GM23338 (cell line): ENCODE data around the gene PARVB. TPM values are rescaled to one million over a fixed set of nuclear protein-coding genes. Genes with fewer than 3 reads are reported as not detected.

Experiments
- POLR2AphosphoS5 ChIP-seq: IDR thresholded peaks from 2 replicates; pipeline ENCODE4 v1.6.1; 2016; ENCODE audit warnings: antibody characterized with exemption, low read depth
- ZNF331 ChIP-seq: fragments of 250-450 bp; sonication (Bioruptor Pico); IDR thresholded peaks from 2 replicates; pipeline ENCODE4 v1.5.0; 2020; ENCODE audit warnings: low read depth, mild to moderate bottlenecking, moderate library complexity
- polyA plus RNA-seq: library from polyadenylated mRNA; unstranded; fragments of >200 nt; fragmentation: Nextera tagmentation; extraction: Ambion mirVana; gene quantifications from 2 replicates; pipeline ENCODE4 v1.2.1, GENCODE V29; 2016
- total RNA-seq: library from RNA; depleted of rRNA; stranded (reverse); fragments of >200 nt; shearing (Covaris generic); gene quantifications from 2 replicates; pipeline ENCODE4 v1.2.3, GENCODE V29; 2014
- TF ChIP-seq, protein P1 (sequence below): fragments of 250-450 bp; sonication (Bioruptor Pico); IDR thresholded peaks from 2 replicates; pipeline ENCODE4 v1.5.0; 2020; ENCODE audit warnings: mild to moderate bottlenecking, moderate library complexity
- TF ChIP-seq, protein P2 (sequence below): IDR thresholded peaks from 2 replicates; pipeline ENCODE4 v1.6.1; 2016; ENCODE audit warnings: antibody characterized with exemption
- TF ChIP-seq, protein P3 (sequence below): IDR thresholded peaks from one replicate; pipeline ENCODE4 v1.6.1; 2018; ENCODE audit warnings: antibody characterized with exemption; ENCODE audit not compliant: unreplicated experiment

The PARVB gene
- total and polyA plus RNA-seq, 2 experiments from 2014 or later, result 4.3 to 7.7 TPM

DNA sequence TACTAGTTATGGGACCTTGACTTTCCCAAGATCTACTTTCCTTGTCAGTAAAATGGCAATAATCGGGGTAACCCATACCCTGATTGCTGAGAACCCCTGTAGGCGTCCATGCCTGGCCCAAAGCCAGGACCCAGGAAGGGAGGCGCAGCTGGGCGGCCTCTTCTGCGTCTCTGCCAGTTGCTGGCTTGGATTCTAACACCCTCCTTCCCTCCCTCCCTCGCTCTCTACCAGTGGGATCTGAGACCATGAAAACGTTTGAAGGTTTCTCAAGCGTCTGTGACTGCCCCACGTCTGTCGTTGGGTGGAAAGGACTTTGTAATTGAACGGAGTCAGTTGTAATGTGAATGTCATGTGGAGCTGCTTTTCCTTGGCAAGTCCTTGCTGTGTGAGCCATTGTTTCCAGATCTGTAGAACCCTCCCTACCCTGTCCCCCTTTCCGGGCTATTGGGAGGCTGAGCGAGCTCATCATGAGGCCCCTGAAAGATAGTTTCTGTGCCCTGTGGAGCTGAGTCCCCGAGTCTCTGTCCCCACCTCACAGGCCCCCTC is 47.8 kb downstream of the PARVB start (continued):
- TF ChIP-seq, protein P1, sequence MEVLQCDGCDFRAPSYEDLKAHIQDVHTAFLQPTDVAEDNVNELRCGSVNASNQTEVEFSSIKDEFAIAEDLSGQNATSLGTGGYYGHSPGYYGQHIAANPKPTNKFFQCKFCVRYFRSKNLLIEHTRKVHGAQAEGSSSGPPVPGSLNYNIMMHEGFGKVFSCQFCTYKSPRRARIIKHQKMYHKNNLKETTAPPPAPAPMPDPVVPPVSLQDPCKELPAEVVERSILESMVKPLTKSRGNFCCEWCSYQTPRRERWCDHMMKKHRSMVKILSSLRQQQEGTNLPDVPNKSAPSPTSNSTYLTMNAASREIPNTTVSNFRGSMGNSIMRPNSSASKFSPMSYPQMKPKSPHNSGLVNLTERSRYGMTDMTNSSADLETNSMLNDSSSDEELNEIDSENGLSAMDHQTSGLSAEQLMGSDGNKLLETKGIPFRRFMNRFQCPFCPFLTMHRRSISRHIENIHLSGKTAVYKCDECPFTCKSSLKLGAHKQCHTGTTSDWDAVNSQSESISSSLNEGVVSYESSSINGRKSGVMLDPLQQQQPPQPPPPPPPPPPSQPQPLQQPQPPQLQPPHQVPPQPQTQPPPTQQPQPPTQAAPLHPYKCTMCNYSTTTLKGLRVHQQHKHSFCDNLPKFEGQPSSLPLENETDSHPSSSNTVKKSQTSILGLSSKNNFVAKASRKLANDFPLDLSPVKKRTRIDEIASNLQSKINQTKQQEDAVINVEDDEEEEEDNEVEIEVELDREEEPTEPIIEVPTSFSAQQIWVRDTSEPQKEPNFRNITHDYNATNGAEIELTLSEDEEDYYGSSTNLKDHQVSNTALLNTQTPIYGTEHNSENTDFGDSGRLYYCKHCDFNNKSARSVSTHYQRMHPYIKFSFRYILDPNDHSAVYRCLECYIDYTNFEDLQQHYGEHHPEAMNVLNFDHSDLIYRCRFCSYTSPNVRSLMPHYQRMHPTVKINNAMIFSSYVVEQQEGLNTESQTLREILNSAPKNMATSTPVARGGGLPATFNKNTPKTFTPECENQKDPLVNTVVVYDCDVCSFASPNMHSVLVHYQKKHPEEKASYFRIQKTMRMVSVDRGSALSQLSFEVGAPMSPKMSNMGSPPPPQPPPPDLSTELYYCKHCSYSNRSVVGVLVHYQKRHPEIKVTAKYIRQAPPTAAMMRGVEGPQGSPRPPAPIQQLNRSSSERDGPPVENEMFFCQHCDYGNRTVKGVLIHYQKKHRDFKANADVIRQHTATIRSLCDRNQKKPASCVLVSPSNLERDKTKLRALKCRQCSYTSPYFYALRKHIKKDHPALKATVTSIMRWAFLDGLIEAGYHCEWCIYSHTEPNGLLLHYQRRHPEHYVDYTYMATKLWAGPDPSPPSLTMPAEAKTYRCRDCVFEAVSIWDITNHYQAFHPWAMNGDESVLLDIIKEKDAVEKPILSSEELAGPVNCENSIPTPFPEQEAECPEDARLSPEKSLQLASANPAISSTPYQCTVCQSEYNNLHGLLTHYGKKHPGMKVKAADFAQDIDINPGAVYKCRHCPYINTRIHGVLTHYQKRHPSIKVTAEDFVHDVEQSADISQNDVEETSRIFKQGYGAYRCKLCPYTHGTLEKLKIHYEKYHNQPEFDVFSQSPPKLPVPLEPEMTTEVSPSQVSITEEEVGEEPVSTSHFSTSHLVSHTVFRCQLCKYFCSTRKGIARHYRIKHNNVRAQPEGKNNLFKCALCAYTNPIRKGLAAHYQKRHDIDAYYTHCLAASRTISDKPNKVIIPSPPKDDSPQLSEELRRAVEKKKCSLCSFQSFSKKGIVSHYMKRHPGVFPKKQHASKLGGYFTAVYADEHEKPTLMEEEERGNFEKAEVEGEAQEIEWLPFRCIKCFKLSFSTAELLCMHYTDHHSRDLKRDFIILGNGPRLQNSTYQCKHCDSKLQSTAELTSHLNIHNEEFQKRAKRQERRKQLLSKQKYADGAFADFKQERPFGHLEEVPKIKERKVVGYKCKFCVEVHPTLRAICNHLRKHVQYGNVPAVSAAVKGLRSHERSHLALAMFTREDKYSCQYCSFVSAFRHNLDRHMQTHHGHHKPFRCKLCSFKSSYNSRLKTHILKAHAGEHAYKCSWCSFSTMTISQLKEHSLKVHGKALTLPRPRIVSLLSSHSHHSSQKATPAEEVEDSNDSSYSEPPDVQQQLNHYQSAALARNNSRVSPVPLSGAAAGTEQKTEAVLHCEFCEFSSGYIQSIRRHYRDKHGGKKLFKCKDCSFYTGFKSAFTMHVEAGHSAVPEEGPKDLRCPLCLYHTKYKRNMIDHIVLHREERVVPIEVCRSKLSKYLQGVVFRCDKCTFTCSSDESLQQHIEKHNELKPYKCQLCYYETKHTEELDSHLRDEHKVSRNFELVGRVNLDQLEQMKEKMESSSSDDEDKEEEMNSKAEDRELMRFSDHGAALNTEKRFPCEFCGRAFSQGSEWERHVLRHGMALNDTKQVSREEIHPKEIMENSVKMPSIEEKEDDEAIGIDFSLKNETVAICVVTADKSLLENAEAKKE (CRISPR knock-in tag), result no peak
- TF ChIP-seq POLR2AphosphoS5 (no peak), ZNF331 (no peak)
- TF ChIP-seq, protein P2, sequence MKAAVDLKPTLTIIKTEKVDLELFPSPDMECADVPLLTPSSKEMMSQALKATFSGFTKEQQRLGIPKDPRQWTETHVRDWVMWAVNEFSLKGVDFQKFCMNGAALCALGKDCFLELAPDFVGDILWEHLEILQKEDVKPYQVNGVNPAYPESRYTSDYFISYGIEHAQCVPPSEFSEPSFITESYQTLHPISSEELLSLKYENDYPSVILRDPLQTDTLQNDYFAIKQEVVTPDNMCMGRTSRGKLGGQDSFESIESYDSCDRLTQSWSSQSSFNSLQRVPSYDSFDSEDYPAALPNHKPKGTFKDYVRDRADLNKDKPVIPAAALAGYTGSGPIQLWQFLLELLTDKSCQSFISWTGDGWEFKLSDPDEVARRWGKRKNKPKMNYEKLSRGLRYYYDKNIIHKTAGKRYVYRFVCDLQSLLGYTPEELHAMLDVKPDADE, result no peak
- TF ChIP-seq, protein P3, sequence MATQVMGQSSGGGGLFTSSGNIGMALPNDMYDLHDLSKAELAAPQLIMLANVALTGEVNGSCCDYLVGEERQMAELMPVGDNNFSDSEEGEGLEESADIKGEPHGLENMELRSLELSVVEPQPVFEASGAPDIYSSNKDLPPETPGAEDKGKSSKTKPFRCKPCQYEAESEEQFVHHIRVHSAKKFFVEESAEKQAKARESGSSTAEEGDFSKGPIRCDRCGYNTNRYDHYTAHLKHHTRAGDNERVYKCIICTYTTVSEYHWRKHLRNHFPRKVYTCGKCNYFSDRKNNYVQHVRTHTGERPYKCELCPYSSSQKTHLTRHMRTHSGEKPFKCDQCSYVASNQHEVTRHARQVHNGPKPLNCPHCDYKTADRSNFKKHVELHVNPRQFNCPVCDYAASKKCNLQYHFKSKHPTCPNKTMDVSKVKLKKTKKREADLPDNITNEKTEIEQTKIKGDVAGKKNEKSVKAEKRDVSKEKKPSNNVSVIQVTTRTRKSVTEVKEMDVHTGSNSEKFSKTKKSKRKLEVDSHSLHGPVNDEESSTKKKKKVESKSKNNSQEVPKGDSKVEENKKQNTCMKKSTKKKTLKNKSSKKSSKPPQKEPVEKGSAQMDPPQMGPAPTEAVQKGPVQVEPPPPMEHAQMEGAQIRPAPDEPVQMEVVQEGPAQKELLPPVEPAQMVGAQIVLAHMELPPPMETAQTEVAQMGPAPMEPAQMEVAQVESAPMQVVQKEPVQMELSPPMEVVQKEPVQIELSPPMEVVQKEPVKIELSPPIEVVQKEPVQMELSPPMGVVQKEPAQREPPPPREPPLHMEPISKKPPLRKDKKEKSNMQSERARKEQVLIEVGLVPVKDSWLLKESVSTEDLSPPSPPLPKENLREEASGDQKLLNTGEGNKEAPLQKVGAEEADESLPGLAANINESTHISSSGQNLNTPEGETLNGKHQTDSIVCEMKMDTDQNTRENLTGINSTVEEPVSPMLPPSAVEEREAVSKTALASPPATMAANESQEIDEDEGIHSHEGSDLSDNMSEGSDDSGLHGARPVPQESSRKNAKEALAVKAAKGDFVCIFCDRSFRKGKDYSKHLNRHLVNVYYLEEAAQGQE, result no peak
